GM12874 (cell line): ENCODE data around the gene ARL15.

Experiments used
- CTCF ChIP-seq: IDR thresholded peaks from 2 replicates; pipeline ENCODE4 v1.5.1; 2011; ENCODE audit warnings: low read depth, mild to moderate bottlenecking, control low read depth, low read length, moderate library complexity; ENCODE audit not compliant: insufficient read depth

ARL15 gene

DNA sequence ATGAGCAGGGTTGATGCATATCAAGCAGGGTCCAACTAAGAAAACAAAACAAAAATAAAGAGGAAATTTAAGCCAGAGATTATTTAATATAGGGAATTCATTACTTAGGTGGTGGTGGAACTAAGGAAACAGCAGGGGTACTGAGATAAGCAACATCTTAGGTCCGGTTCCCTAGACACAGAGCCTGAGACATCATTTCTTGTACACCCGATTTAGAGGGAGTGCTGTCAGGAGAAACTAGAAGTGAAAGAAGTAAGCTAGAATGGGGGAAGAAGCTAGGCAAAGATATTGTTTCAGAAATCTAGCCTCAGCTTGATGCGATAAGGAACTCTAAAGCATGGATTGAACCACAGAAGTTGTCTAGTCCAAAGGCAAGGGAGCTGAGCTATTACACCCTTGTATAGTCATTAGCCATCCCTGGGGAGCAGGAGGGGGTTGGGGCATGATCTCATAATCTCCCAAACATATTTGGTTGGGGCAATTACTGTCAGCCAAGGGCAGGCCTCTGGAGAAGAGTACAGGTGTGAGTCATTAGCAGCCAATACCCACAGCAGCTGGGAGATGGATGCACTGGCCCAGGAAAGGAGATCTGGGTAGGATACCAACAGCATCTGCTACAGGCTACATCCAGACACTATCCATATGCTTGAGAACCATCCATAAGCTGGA lies 194.5 kb downstream of the ARL15 start:
- no peak for TF ChIP-seq CTCF

DNA sequence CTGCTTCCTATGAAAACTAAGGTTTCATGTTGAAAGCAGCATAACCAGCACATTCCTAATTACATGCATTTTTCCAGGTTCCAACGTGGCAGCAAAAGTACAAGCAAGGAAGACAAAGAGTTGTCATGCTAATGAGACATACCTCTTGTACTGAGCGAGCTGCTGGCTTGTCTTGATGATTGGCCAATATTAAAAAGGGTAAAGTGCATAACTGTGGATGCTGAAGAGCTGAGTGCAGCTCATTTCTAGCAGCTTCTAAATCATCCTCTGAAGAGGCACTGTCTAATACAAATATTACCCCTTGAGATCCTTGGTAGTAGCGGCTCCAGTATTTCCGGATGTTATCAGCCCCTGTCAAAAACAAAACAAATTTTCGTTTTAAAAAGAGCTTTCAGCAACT lies 197.3 kb downstream of the ARL15 start:
- TF ChIP-seq CTCF = no peak

DNA sequence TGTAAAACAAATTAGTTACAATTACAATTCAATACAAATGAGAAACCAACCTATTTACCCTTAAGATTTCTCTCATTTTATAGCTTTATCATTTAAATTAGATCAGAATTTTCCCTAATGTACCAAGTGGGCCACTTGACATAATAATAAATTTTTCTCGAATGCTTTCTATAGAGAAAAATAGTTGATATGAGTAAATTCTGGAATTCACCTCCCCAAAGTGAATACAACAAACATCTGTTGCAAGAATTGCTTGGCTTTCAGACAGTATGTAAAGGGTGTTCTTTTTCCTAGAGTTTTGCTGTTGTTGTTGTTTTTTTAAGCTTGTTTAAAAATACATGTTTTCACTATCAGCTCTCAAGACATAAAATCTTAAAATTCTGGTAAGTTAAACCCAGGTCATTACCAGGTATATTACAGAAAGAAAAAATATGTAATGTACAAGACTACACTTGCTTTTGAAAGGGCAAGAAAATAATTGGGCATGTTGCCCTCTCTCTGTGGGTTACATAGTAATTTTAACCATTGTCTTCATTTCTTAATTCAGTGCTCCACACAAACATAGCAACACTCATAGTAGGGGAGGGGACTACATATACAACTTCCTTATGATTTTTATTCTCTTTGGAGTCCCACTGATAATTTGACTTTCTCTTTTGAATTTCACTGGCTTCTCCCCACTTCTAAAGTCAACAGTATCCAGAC lies 200.6 kb downstream of the ARL15 start:
- TF ChIP-seq CTCF = no peak

DNA sequence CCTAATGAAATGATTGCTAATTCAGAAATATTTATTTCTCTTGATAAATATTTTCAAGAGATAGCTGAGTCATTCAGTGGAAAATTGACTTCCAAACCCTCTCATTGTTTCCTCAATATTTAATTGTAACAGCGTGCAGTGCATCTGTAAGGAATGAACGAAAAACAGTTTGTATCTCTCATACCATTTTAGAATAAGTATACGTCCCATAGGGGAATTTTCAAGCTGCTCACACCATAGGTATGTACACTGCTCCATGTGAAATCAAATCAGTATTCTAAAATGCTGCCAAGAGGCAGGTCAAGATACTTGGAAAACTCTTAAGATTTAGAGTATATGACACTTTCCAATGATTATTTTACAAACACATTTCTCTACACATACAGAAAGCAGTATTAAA lies 202.2 kb downstream of the ARL15 start:
- no peak for TF ChIP-seq CTCF

- no peak for TF ChIP-seq CTCF
Measured at GRCh38 chr5:54103871-54104270, 206.5 kb downstream of the ARL15 start.

DNA sequence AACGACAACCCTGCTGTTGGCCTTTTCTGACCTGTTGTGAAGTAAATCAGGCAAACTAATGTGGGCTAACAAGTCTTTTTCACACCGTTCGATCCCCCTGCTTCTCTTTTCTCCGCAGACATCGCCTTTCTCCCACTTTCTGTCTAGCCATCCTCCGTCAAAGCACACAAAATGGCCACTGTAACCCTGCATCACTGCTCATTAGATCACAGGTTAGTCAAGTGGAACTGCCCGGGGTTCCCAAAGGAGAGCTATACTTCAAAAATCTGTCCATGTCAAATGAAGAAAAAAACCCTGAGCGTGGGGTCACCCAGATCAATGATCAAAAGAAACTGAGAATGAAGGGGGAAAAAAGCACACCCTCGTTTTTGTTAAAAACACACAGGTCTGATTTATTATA lies 212.1 kb downstream of the ARL15 start:
- TF ChIP-seq CTCF = no peak

DNA sequence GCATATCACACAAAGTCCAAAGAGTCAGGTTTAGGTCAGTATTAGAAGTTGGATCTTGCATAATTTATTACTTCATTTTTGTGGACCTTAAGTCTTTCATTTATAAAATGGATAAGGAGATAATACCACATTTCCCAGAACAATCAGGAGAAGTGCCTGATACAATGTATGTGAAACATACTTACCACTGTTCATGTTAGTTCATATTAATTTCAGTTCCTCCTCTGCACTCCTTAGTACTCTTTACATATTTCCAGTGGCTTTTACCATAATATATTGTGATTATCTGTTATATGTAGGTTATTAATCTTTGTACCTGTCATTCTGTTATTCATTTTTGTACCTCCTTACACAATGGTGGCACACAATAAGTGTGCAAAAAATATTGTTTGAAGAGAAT lies 214.4 kb downstream of the ARL15 start:
- TF ChIP-seq CTCF = no peak
